Activated CD4-positive, alpha-beta T cell treated with anti-CD3 and anti-CD28 coated beads, Interleukin-2, Interleukin-4, amounts not matched to agents 100 ng/mL and 50 ng/mL, durations not matched to agents 16 hours and 8 hours (primary cell): ENCODE results near the gene EMSY.
"Not testable (repeated sequence)": the region's sequence is repeated elsewhere in the genome, so short reads cannot be mapped to it uniquely, and the experiment has no call there.

ENCODE experiments used
- DNase-seq: peaks from one replicate; pipeline ENCODE4 v3.0.0-alpha.2; 2020; ENCODE audit warnings: low spot score

The EMSY gene

DNA sequence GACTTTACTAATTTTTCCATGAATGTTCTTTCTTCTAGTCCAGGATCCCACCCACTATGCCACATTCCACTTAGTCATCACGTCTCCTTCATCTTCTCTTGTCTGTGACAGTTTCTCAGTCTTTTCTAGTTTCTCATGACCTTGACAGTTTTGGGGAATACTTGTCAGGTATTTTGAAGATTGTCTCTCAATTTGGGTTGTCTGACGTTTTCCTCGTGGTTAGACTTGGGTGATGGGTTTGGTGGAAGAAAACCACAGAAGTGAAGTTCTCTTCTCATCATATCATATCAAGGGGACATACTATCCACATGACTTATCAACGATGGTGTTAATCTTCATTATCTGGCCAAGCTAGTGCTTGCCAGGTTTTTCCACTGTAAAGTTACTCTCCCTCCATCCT lies 123.3 kb downstream of the EMSY start:
- no peak for DNase-seq

DNA sequence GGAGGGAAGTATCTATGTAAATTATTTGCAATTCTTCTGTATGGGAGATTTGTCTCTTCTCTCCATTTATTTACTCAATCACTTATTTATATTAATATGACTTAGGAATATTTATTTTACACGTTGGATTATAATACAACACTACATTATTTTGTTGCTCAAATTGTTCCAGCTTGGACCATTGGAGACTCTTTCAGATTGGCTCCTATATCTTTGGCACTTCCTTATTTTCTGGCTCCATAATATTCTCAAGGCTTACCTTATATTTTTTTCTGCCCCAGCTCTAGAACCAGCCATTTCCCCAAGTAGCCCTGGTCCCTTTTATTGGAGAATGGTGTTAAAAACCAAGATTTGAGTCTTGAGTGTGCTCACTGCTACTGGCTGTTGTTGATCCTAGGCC lies 123.8 kb downstream of the EMSY start:
- DNase-seq: no peak

DNA sequence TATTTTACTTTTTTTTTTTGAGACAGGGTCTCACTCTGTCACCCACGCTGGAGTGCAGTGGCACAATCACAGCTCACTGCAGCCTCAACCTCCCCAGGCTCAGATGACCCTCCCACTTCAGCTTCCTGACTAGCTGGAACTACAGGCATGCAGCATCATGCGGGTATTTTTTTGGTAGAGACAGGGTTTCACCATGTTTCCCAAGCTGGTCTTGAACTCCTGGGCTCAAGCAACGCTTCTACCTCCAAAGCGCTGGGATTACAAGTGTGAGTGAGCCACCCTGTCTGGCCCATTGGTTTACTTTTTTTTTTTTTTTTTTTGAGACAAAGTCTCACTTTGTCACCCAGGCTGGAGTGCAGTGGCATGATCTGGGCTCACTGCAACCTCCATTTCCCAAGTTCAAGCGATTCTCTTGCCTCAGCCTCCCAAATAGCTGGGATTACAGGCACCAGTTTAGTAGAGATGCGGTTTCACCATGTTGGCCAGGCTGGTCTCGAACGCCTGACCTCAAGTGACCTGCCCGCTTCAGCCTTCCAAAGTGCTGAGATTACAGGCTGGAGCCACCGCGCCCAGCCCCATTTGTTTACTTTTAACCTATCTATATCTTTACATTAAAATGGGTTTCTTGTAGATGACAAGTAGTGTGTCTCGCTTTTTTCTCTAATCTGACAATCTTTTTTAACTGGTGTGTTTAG lies 127.5 kb downstream of the EMSY start:
- DNase-seq: not testable (repeated sequence)

DNA sequence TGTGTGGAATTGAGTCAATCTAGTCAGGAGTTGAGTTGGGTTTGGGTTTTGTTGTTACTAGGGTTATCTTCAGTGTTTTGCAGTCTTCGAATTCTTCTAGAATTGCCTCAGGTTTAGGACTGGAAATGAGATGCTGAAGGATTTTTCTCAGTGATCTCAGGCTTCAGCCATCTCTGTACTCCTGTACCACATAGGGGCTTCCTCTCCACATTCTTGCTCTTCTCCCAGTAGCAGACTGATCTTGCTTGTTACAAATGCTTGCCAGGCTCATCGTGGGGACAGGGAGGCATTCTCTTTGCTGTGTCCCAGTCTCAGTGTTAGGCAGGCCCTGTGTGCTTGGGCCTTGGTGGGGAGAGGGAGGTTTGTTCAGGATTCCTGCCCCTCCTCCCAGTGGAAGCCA lies 129.6 kb downstream of the EMSY start:
- DNase-seq: no peak

DNA sequence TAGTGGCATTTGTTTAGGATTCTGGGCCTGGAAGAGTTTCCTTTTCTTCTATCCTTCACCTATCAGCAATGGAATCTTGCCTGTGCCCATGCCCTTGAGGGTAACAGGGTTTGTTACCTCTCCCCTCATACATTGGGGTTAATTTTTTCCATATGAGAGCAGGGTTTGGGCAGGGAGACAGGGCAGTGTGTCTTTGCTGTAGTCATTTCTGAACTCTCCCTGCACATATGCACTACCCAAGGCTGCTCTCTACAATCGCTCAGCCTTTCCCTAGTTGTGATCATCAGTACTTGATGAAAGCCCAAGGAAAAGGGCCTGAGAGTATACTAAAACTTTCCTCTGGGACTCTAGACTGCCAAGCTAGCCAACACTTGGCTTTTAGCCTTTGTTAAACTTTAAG lies 130.1 kb downstream of the EMSY start:
- DNase-seq: no peak

DNA sequence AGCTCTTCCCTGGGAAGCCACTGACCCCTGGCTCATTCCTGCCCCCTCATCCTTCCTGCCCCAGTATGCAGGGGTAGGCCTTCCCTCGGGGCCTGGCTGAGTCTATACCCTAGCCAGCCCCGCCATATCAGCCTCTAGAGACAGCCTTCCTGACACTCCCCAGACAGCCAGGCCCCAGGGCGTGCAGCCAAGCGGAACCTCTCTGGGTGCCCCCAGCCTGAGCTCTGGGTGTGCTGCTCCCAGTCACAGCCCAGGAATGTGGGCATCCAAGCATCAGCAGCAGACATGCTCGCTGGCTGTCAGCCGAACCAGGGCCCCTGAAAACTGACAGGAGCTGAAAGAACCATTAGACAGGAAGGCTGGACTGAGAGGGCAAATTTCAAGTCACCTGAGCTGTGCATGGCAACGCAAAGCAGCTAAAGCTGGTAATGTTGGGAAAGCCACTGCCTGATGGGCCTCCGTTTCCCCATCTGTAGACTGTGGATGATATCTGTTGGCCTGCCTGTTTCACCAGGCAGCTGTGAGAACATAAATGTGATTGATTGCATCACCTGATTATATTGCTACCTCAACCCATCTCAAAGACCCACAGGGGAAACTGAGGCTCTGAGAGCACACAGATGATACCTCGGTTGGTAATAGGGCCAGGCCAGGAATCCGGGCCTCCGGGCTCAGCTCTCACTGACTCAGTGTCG lies 132.6 kb downstream of the EMSY start:
- no peak for DNase-seq

DNA sequence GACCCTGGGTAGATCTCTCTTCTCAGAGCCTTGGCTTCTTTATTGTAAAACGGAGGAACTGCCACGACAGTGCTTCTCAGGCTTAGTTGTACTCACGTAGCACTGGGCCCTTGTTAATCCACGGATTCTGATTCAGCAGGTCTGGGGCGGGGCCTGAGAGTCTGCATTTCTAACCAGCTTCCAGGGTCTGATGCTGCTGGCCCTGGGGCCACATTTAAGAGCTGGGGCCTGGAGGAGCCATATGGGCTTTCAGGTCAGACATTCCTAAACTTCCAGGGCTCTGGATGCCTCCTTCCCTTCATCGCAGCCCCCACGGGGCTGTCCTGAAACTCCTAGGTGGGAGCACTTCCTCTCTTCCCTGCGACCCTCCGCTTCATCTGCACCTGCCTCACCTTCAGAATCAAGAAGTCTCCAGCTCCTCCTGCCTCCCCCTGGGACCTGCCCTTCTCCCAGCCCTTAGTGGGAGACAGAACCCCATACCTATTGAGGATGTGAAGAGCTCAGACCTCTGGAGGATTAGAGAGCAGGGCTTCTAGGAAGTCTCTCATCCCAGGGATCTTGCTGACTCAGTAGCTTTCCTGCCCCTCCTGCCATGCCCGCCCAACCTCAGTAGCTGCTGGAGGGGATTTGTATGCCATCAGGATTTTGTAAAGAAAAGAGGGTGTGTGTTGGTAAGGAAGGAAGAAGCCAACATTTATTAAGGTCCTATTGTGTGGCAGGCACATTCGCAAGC lies 133.3 kb downstream of the EMSY start:
- no peak for DNase-seq

DNA sequence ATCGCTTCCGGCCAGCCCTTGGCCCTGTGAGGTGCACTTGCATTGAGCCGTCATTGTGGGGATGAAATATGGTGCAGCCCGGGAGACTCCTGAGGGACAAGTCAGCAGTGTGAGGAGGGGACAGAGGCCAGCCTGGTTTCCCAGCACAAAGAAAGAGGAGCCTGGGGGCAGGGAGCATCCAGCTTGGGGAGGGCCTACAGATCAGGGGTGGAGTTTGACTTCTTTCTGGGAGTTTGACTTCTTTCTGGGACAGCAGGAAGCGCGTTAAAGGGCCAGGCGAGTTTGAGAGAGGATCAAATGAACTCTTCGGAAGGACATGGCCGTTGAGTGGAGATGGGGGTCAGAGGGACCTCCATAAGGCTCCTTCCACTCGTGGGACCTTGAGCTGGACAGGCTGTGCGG lies 133.8 kb downstream of the EMSY start:
- DNase-seq: no peak

DNA sequence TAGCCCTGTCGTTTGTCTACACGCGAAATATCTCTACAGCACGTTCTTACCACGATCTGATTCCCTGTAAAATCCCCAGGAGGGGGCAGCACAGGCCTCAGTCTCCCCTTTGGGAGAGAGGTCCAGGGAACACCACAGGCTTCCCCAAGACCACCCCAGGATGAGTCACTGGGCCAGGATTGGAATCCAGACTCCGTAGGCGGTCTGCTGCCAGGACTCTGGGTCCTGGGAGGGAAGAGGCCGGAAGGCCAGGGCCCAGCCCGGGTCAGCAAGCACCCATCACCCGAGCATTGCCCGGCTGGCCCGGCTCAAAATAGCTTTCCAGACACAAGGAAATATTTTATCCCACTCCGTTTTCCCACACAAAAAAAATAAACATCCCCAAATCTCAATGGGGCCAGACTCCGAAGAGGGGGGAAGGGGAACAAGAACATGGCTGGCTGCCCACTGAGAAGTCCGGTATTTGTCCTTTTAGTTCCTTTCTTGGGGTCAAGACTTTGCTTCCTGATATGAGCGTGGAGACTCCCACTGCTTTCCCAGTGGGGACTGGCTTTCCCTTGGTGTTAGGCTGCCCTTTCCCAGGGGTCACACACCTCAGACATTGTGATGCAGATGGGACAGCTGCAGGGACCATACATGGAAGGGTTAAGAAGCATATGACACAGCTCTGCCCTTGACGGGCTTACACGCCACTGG lies 134.4 kb downstream of the EMSY start:
- DNase-seq: no peak

DNA sequence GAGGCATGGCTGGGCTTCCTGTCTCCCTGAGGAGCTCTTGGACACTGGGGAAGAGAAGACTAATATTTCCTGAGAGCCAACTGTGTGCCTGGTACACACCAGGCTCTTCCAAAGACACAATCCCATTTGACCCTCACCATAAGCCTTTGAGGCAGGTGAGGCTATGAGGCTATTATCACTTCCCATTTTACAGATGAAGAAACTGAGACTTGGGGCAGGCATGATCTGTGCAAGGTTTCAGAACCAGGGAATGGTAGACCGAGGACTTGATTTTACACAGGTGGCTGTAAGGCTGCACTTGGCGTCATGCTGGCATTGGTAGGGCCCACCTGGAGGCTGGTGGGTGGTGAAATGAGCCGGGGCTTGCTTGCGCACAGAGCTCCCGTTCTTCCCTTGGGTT lies 134.9 kb downstream of the EMSY start:
- no peak for DNase-seq

DNA sequence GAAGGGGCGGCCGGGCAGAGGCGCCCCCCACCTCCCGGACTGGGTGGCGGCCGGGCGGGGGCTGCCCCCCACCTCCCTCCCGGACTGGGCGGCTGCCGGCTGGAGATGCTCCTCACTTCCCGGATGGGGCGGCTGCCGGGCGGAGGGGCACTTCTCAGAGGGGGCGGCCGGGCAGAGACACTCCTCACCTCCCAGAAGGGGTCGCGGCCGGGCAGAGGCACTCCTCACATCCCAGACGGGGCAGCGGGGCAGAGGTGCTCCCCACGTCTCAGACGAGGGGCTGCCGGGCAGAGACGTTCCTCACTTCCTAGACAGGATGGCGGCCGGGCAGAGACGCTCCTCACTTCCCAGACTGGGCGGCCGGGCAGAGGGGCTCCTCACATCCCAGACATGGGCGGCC lies 137.7 kb downstream of the EMSY start:
- not testable (repeated sequence) for DNase-seq

DNA sequence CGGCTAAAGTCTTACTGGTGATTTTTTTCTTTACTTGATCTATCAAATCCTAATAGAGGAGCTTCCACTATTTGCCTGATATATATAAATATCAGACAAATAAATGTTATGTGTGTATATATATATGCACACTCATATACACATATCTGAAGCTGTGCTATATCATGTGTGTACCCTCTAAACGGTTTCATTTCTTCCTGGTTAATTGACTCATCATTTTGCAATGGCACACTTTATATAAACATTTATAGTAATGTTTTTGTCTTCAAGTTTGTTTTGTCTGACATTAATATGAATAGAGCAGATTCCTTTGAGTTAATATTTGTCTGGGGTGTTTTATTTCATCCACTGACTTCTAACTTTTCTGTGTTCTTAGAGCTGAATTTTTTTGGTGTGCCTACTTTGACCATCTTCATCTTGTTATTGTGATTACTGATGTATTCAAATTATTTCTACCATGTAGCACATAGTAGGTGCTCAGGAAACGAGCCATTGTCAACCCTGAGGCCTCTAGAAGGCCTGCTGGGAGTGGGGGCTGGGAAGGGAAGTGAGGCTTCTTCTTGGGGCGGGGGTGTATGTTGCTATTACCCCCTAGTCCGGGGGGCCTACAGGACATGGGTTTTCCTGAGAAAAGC lies 143.1 kb downstream of the EMSY start:
- DNase-seq: no peak

DNA sequence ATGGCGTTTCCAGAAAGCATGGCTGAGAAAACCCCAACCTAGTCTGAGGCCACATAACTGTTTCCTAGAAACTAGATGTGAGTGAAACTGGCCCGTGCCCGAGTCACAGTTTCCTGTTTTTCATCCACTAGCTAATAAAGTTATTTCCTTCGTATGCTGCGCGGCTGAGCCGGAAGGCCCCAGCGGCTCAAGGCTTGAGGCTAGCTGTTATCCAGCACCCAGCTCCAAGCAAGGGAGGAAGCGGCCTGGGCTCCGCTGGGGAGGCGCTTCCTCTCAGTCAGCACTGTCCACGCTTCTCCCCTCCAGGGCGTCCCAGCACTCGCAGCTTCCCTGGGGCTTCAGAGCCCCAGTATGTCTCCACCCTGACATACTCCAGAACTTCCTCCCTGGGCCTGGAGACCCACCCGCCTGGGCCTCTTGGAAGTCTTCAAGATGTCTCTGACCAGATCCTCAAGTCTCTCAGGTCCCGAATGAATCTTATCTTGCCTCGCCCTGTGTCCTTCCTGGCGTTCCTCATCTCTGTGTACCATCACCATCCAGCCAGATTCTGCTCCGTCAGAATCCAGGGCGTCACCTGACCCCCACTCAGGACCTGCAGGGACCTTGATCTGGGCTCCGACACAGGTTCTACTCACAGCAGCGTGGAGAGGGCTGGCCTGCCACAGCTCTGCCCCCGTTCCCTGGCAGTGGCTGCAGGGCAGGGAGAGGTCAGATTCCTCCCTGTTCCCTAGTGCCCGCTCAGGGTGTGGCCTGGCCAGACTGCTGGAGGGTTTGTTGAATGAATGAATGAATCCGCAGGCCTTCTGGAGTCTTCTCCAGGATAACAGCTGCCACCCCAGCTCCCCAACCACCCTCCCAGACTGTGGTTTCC lies 143.9 kb downstream of the EMSY start:
- peak; percentile 85 for DNase-seq

DNA sequence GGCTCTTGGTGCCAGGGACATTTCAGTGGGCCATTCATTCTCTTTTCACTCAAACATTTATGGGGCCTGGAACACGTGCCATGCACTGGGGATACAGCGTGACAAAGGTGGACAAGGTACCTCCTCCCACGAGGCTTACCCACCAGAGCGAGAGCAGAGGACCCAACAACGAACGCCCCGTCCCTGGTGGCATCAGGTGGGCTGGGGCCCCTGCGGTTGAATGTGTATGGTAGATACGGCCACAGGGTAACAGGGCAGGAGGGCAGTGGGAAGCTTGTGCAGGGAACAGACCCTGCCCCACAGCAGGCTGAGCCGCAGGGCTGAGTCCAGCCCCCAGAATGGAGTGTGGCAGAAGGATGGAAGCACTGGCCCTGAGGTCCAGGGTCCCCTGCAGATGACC lies 144.7 kb downstream of the EMSY start:
- no peak for DNase-seq

DNA sequence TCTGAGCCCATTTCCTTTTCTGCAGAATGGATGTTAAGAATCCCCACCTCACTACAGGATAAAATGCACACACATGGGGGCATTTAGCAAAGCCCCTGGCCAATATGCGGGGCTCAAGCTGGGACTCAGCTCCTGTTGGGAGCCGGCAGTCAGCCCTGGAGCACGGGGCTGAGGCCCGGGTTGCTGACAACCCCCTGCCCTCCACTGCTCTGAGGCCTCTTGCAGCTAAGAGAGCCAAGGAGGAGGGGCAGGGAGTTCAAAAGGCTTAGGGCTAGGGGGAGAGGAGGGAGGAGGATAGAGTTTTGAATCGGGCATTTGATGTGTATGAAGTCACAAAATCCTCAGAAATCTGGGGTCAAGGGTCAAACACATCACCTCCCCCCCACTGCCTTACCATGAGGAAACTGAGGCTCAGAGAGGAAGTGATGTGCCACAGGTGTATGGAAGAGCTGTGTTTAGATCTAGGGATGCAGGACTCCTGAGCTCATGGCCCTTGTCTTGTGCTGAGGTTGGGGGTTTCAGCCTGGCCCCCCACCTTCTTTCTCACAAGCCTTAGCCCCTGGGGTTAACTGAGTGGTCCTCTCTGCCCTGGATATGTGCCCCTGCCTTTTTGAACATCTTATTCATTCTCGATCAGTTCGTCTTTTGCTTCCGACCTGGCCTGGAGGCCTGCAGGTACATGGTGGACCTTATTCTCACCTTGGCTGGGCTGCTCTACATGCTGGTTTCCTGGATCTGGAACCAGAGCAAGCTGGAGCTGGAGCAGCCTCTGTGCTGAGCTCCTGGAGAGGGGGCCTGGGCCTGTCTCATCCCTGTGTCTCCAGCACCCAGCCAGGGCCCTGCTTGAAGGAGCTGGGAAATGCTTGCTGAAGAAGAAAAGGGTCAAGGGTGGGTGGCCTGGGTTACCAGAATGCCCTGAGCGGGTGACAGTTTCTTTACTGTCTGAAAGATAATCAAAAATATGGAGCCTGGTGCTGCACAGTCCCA lies 145.4 kb downstream of the EMSY start:
- DNase-seq: no peak

DNA sequence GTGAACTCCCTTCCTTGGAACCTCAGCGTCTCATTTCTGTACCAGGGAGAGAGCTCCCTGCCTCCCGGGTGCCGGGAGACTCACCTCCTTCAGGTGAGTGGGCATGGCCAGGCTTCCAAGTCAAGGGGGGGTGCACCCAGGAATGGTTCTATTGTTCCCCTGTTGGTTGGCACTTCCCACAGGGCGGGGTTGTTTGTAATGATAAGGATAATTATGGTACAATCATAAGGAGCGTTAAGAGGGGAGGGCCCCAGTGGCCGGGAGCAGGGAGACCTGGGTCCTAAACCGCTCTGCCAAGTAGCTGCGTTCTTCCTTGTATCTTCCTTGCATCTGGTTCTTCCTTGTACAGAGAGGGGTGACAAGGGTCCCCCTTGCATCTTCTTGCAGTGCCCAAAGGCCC lies 146.6 kb downstream of the EMSY start:
- DNase-seq: no peak

DNA sequence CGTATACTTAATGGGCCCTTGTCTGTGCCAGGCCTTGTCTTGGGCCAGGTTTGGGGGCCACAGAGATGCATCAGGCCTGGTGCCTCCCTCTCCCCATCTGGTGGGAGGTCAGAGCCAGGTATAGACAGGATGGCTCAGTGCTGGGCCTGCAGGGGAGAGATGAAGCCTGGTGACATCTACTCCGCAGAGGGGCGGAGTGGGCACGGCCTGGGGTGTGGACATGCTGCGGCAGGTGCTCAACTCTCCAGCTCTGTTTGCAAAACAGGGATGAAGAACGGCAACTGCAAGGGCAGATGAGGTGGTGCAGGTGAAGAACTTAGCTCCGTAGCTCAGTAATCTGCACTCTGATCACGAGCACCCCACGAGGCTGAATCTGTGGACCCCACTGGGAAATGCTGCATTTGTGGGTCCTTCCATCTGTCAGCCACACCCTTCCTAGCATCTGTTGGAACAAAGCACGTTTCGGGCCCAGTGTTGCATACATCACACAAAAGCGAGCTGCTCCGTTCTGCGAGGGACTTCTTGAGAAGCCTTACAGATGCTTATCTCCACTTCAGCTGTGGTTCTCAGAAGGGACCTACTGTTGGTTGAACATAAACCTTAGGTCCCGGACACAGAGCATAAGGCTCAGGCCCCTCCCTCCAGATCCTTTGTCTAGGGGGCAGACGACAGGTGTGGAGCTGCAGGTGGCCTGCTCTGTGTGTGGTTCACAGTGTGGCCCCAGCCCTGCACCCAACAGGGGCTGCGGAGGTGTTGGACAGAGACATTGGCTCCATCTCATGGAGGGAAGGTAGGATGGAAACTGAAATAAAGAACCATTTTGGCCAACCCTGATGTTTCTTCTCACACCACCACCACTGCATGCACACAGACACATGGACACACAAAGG lies 147.5 kb downstream of the EMSY start:
- peak; percentile 56 for DNase-seq

DNA sequence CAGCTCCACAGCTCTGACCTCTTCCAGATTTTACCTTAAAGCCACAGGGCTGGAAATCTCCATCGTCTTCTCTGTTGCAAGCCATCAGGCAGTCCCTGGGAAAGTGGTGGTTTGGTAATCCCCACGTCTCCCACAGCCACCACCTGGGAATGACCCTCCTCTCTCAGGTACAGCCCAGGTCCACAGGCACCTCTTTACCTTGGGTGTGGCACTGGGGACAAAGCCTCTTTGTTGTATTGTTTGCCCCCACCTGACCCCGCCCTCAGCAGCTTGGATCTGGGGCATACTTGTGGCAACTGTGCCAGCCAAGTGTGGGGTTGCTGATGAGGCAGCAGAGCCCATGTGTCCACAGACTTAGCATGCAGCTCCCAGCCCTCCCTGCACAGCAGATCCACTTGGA lies 148.1 kb downstream of the EMSY start:
- DNase-seq: no peak

DNA sequence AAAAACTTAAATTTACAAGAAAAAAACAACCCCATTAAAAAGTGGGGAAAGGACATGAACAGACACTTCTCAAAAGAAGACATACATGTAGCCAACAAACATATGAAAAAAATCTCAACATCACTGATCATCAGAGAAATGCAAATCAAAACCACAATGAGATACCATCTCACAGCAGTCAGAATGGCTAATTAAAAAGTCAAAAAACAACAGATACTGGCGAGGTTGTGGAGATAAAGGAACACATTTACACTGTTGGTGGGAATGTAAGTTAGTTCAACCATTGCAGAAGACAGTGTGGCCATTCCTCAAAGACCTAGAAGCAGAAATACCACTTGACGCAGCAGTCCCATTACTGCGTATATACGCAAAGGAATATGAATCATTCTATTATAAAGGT lies 150.3 kb downstream of the EMSY start:
- not testable (repeated sequence) for DNase-seq
